Activated T-cell treated with anti-CD3 and anti-CD28 coated beads for 1 hour (primary cell): ENCODE measurements around the gene MAP4K4.

ENCODE experiments used
- DNase-seq: peaks from one replicate; pipeline ENCODE4 v3.0.0-alpha.2; 2020; ENCODE audit warnings: low read depth

MAP4K4 gene

DNA sequence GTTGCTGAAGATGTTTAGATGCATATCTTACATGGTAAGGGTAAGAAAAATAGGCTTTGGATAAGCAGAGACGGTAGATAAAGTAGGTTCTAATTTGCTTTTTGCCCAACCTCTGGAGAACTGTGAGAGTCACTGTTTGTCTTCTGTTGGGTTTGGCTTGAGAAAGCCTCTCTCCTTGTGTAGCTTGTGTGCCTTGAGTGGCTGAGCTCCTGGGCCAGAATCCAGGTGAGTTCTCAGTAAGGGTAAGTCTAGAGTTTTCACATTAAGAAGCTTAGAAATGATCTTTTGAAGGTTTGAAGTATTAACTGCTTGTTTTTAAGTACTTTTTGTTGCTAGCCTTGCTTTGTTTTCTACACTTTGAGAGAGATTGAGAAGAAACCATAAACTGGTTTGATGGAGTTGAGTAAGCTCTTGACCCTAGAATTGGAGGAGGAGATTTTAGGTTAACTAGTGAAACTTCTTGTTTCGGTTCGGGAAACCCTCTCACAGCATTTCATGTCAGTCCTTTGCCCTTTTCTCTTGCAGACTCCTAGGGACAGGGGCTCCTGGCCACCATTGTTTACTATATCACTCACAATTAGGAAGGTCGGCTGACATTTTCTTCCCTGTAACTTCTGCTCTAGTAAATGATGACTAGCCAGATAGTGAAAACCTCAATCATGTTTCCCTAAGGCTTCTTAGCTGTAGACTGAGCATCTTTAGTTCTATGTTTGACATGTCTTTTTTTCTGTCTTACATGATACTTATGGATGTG, 26.0 kb downstream of the MAP4K4 start:
- DNase-seq: no peak

DNA sequence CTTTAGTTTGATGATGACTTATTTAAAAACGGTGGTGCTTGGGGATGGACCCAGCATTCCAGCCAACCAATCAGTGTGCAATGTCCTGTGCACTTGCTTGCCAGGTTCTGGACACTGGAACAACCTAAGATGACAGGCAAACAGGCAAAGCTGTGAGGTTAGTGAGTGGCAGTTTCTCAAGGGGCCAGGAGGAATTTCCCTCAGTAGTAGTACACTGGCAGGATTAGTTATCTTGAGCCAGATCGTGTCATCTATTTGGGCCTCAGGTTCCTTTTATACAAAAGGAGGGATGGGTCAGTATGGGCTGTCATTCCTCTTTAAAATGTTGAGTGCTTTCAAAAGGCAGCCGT, 26.6 kb downstream of the MAP4K4 start:
- DNase-seq: no peak

DNA sequence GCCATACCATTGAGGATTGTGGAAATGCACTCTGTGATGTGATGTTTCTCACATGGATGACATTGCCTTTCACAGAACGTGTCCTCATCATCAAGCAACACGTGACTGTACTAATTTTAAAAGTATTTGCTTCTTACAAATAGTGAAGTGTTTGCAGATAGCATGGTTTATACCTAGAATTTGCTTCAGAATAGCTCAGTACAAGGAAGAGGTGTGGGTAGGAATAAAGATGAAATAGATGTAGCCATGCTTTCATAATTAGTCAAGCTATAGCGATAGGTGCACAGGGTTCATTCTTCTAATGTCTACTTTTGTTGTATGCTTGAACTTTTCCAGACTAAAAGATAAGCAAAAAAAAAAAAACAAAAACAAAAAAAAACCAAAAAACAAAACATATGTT, 27.5 kb downstream of the MAP4K4 start:
- DNase-seq: no peak

DNA sequence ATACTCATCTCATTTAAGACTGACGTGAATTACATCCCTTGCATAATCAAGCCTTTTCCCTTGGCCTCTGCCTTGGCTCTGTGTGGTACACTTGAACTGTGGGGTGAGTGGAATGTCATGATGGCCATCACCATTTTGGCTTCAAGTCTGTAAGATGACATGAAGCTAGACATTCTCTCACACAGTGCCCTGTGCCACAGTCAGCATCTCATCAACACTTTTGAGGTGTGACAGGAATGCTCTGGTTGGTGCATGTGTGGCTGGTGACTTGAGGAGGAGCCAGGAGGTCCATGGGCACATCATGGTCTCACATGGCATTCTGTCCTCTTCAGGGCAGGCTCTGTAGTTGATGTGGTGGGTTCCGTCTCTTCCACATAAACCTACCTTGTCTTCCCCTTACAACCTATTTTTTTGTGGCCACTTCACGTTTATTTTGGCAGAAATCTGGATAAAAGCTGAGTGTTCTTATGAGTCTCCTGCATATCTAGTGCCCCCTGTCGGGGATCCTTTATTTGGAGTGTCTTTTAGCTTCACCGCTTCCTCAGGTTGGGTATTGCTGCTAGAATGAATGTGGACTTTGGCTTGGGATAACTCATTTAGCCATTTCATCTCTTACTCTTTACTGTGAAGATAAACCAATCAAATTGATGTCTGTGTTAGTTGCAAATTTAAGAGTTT, 28.1 kb downstream of the MAP4K4 start:
- DNase-seq: no peak

DNA sequence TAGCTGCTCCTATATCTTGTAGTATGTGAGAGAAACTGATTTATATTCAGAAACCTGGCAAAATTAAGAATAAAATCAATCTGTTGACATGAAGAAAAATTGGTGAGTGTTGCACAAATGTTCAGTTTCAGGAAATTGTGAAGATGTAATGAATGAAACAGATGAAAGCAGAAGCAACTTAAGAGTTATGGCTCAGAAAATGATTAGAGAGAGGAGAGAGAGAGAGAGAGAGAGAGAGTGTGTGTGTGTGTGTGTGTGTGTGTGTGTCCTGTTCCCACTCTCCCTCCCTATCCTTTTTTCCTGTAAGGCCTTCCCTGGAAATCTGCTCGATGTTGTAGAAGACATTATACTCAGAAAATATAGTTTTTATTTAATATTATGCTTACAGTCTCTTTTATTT, 31.4 kb downstream of the MAP4K4 start:
- DNase-seq: no peak

DNA sequence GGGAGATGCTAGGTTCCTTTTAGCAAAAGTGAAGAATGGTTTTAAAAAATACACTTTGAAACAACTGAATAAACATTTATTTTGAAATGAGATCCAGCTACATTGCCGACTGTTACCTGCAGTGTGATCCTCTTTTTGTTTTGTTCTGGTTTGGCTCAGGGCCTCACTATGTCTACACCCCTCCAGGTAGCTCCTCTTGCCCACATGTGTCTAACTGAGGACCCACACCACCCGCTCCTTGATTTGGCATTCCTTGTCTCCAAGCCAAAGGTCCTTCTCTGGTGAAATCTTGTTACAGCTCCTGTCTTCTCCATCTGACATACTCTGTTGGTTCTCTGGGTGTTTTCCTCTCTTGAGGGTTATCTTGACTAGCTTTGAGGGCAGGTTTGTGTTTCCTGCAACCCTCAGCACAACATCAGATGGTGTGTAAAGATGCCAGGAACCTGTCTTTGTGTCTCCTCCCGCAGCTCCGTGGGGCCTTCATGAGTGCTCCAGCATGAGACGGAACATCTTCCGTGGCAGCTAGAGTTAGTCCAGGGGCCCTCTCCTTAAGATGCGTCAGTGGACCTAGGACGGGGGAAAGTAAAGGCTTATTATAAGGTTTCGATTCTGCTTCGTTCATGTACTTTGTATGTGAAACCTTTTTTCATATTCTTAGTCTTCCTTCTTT, 32.1 kb downstream of the MAP4K4 start:
- DNase-seq: no peak

DNA sequence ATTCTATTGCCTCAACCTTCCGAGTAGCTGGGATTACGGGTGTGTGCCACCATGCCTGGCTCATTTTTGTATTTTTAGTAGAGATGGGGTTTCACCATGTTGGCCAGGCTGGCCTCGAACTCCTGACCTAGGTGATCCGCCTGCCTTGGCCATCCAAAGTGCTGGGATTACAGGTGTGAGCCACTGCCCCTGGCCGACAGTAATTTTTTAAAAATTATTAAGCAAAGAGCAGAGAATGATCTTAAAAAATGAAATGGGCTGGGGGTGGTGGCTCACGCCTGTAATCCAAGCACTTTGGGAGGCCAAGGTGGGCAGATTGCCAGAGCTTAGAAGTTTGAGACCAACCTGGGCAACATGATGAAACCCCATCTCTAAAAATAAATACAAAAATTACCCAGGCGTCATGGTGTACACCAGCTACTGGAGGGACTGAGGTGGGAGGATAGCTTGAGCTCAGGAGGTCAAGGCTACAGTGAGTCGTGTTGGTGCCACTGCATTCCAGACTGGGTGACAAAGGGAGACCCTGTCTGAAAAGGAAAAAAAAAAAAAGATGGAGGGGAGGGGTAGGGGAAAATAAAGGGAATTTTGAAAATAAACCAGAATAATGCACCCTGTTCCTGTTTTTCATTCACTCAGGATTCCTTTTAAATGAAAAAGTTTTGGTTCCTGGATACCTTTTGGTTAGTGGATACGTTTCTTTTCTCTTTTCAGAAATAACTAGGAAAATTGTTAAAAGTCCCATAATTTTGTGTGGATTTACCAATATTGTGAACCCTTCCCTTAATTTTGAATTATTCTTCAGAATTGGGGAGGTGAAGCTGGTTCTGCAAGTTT, 33.9 kb downstream of the MAP4K4 start:
- DNase-seq: no peak

DNA sequence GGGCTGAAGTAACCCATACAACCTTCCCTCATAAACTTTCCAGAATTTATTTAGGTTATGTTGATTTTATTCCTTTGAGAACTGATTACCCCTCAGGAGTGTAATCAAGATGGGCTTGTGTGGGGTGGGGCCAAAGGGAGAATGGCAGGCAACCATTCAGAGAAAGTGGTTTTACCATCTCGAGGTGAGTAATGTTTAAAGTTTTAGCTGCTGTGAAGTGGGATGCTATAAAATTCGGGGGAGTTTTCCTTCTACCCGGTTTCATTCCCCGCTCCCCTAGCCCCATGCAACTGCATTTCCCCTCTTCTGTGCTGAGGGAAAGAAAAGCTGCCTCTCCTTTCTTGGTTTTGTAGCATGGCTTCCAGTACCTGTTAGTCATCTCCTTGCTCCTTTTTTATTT, 34.7 kb downstream of the MAP4K4 start:
- DNase-seq: no peak

DNA sequence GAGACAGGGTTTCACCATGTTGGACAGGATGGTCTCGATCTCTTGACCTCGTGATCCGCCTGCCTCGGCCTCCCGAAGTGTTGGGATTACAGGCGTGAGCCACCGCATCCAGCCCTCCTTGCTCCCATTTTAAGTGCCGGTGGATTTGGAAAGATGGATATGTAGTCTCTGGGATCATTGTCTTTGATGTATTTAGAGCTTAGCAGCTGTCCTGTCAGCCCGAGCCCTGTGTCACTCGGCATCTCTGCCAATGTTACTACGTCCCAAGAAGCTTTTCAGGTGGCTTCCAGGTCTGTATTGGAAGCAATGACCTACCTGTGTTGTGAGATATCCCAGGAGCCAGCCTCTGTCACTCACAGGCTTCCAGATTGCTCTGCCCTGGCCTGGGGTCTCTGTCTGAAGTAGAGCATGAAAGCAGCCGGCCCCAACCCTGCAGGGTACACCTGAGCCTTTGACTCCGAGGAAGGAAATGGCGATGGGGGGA, 35.3 kb downstream of the MAP4K4 start:
- no peak for DNase-seq

DNA sequence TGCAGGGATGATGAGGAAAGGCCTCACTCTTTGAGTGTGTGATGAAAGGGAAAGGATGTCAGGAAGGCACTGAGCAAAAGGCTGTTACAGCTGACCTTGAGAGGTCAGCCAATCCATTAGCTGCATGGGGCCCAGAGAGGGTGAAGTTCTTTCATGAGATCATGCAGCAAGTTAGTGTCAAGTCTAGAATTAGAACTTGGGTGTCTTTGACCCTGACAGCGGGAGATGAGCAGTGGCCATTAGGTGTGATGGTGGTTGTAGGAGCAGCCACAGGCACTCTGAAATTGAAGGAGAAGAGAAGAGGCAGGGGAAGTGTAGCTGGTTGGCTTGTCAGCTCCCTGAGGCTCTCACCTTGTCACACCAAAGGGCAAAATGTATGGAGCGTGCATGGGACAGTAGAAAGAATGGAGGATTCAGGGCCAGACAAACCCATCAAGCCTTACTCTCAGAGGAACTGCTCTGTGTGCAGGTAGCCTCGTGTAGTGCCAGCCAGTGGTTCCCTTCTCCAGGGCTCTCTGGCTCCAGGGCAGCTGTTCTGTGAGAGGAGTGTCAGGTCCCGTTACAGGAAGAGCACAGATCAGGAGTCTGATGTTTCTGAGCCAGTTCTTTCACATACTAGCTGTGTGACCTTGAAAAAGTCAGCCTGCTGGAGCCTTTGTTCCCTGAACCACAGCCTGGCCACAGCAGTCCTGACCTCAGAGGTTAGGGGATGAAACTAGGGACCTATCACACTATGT, 35.9 kb downstream of the MAP4K4 start:
- no peak for DNase-seq

DNA sequence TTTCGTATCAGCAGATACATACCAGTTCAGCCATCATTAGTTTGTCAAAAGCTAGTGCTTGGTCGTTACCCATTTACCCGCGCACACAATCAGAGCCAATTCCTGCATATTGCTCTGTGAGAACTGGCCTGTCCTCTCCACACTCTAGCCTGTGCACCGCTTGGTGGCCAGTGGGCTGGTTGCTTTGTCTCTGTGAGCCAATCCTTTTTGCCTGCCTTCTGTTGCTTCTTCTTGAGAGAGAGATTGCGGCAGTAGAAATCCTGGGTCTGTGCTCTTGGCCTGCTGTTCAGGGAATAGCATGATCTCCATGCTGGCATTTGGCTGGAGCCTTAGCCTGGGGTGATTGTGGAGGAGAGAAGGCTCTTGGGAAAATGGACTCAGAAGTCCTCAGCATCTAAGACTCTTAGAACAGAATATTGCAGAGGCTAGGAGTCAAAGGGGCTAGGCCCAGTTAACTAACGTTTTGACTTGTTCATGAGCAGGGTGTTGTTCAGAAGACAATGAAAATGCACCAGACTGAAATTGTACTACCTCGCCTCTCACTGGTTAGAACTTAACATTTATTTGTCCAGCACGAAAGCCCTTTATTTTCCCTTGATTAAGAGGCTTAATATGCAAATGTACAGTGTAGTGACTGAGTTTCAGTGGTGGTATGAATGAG, 37.1 kb downstream of the MAP4K4 start:
- no peak for DNase-seq

DNA sequence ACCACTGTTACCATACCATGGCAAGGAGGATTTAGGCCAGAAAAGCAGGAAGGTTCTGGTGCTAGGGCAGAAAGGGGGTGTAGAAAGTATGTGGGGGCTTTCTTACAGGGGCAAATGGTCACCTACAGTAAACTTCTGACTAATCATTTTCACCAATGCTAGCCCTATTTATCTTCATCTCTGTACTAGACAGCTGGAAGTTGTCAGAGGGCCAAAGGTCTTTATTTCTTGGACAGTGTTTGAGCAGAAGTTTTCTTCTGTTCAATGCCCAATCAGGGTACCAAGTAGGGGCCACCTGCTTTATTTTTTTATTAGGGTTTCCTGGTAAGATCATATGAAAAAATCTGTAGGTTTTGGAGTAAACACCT, 37.6 kb downstream of the MAP4K4 start:
- no peak for DNase-seq

DNA sequence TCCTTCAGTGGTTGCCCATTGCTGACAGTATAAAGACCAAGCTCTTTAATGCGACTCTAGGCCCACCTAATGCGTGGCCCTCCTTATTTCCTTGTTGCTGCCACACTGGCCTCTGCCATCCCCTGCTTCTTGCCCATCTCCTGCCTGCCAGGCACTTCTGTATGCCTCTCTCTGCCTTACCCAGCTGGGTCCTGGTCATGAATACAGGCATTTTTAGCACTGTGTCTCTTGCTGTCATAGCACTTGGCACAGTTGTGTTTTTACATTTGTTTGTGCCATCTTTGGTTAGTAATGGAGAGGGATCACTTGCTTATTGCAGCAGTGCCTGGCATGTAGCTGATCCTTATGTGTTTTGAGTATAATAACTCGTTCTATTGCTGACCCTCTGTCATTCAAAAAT, 38.7 kb downstream of the MAP4K4 start:
- no peak for DNase-seq

DNA sequence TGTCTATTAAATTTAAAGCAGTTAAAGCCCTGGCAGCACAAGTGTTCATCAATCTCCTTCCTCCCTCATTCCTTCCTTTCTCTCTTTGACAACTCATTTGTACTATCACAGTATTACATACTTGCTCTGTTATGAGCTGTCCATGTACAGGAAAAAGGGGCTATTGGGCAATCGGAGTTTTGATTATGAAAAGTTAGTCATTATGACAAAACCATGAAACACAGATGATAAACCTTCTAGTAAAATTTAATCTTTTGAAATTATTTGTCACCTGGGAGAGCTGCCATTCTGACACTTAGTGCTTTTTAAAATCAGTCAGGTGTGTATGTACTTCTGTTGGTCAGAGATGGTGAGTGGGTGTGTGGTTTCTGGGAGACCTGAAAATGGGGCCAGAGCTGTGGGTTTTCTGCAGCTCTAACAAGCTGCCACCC, 39.4 kb downstream of the MAP4K4 start:
- DNase-seq: no peak

DNA sequence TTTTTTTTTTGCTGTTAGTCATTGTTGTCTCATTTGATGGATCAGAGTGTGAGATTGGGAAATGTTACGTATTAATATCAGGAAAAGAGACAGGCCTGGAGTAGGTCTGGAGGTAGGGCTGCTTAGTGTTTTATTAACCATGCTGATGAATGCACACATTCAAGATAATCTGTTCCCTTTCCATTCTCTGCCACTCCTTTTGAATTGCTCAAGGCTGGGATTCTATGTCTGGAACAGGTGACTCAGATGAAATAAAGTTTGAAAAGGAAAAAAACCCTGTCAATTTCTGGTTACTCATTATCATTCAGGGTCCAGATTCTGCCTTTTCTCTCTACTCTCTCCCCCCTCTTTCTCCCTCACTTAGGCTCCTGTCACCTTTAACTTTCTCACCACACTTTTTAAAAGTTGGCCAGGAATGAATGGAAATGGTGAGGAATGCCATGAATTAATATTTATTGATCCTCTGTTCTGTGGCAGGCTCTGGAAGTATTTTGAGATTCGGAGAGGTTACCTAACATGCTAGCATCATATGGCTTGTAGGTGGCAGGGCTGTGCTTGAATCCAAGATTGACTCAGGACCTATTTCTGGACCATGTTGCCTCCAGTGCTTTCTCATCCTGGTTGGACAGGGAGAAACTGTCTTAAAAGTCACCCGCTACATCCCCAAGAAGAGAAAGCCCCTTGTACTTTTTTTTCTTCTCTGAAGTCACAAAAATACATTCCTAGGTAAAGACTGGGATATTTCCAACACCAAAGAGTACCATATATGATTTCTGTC, 40.2 kb downstream of the MAP4K4 start:
- DNase-seq: no peak

DNA sequence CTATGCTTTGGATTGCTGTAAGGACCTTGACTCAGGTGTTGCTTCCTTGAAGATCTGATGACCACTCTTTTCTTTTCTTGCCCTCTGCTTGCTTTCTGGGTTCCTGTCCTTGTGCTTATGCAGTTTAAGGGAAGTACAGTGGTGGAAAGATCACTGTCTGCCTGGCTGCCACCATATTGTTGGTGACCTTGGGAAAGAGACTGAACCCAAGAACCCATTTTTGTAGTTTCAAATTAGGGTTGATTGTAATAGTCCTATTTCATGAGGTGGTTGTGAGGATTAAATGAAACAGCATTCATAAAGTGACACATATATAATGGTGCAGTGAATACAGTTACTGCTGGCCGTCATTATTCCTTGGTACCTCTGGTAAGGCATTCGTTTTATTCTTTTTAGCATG, 41.1 kb downstream of the MAP4K4 start:
- DNase-seq: no peak

DNA sequence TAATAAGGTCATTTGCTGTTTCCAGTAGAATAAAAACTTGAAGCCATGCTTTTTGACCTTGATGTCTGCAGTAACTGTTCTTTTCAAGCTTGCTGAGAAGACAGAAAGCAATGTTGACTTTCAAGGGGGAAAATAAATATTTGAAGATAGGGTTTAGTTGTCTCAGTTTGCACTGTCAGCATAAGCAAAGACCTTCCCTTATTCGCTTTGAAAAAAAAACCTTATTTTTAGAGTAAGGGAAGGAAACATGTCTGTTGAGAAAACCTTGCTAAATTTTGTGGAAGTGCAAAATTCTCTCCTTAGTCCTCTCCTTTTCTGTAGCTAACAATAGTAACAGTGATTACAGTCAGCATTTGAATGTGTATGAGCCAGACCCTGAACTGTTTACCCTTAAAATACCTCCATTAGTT, 43.1 kb downstream of the MAP4K4 start:
- no peak for DNase-seq

DNA sequence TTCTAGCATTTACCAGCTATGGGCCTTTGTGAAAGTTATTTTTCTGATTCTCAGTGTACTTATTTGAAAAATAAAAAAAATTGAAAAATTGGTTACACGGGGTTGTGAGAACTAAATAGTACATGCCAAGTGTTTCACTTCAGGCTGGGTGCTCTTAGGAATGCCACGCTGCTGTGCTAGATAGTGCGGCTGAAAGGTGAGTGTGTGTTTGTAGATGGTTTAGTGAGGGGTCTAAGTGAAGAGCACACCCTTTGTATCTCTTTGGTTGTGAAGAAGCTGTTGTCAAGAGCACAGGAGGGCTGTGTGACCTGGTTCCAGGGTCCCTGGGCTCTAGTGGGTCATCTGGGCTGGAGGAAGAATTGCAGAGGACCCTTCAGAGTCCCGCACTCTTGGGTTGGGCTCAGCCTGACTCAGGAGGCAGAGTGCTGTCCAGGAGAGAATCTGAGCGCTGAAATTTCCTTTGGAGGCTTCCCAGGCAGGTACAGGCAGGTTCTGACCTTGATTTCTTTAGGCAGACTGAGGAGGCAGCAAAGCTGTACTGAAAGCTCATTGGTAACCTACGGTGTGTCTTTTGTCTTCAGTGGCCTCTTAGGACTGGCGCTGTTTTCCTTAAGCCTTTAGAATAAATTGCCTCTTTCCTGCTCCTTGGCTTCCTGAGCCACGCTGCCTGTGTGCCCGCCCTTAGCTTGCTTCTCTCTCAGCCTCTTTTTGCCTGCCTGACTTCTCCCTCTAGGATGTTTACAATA, 44.4 kb downstream of the MAP4K4 start:
- no peak for DNase-seq

DNA sequence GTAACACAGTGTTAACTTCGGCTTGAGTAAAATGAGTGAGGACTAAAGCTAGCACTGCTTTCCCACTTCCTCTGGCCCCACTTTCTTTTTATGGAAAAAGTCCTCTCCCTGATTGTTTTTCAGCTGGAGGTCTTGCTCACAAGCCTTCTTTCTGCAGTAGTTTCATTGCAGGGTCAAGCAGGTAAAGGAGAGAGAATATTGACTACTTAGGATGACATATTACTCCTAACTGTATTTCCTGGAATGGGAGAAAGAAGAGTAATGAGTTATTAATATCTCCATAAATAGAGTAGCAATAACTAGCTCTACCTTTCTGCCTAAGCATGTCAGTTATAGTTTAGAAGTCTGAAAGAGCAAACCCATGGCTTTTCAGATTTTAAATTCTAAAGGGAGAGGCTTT, 45.0 kb downstream of the MAP4K4 start:
- DNase-seq: no peak

DNA sequence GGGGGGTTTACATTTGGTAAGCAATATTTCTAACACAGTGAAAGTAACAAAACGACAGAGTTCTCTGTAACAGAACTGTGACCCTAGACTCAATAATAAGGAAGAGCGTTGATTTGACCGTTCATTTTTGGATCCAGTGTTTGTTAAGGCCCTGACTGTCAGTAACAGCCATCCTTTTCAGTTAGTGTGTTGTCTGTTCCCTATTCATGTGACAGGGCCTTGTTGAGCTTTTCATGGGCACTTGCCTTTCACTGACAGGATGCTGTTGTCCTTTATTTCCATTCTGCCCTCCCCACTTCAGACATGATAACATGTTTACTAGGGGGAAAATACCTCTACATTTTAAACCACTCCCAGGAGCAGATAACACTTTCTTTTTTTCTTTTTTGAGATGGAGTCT, 45.8 kb downstream of the MAP4K4 start:
- no peak for DNase-seq
